Cerebellar cortex (tissue), 1 donor: ENCODE results near the gene ZNF354B.
"Not testable (repeated sequence)": the region's sequence is repeated elsewhere in the genome, so short reads cannot be mapped to it uniquely, and the experiment has no call there.

ENCODE experiments used
- DNase-seq: peaks from one replicate; pipeline ENCODE4 v3.0.0-alpha.2; 2015; ENCODE audit warnings: low spot score

ZNF354B gene

DNA sequence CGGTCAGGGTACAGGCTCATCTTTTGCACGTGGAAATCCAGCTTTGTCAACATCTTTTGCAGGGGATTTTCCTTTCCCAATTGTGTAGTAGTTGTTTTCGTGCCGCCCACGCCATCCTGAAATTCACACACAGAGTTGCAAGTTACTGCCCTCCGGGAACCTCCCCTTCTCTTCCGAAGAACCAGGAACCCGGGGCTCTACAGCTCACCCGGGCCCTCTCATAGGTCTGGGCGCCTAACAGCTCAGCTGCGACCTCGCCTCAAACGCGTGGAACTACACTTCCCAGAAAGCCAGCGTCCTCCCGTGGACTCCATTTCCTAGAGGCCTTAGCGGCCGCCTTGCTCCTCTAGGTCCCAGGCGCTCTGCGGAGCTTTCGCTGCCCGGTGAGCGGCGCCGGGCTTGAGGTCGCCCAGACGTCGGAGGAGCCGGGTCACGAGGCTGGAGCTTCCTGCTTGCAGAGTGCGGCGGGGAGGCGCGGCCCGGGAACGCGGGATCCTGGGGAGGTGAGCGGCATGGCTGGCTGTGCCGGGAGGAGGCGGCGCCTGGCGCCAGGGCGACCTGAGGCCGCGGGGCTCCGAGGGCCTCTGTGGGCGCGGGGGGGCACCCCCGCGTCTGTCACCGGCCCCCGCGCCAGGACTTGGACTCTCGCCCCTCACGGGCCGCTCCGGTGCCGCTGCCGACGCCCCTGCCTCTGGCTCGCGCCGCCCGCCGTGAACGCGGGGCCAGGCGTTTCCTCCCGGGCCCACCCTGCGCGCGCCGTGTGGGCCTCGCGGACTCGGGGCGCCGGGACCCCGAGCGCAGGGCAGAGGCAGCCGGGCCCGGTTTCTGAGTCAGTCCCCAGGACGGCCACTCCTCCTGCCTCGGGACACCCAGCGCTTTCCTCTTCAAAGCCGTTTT lies at the start of gene ZNF354B:
Gene ZNF354B (plus strand): TSS at position 329 of the 897 bp plus-strand sequence. CDS start 1,095 bp downstream, outside the sequence.
- peak; percentile 97 for DNase-seq

DNA sequence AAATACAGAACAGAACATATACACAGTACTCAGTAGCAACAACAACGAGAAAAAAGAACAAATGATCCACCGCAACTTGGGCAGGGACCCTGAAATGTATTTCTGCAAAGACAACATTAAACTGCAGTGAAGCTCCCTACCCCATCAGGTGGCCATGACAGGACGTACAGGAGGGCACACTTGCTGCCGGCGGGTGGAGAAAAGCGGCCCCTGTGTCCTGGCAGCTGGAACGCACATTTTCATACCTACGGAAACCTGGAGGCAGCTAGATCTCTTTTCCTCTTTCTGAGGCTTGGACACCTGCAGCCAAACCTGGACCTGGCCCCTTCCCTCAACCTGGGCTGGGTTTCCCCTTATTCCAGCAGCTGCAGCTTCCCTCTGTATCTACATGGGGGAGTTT lies 42.2 kb upstream of the ZNF354B start:
- no peak for DNase-seq

DNA sequence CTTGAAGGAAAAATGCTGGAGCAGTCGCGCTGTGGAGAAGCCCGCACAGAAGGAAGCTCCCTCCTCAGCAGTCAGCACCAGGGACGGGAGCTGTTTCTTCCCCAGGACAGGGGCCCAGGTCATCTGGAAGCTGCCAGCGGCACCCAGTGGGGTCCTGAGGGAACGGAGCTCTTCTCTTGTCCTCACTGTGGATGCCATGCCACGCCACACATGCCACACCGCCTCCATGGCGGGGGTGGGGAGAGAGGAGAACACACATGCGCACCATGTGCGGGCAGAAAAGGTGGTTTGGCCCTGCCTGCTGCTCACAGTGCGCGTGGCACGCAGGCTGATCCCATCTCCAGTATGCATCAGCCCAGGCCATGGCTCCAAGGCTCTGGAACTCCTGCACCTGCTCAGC lies 41.7 kb upstream of the ZNF354B start:
- no peak for DNase-seq

DNA sequence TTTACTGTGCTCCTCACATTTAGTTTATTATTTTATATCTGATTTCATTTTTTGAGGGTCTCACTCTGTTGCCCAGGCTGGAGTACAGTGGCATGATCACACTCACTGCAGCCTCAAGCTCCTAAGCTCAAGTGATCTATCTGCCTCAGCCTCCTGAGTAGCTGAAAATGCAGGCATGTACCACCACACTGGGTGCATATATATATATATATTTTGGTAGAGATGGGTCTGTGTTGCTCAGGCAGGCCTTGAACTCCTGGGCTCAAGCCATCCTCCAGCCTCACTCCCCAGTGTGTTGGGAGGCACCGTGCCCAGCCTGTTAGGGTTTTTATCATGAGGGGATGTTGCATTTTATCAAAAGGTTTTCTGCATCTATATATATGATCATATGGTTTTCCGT lies 39.8 kb upstream of the ZNF354B start:
- DNase-seq, result no peak

DNA sequence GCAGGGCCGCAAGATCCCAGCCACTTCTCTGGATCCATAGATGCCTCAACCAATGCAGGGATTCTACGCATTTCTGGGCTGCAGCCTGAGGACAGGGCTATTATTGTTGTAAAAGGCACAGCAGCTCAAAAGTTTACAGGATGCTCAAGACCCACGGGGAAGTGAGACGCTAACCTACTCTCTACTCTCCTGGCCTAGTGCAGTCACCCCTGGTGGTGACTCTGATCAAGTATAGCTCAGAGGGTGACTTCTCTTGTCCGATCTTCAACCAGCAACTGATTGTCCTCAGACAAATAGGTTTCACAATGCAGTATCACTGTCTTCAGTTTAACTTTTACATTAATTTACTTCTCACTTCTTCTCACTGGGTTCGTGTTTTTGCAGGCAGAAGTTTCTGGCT lies 34.3 kb upstream of the ZNF354B start:
- no peak for DNase-seq

DNA sequence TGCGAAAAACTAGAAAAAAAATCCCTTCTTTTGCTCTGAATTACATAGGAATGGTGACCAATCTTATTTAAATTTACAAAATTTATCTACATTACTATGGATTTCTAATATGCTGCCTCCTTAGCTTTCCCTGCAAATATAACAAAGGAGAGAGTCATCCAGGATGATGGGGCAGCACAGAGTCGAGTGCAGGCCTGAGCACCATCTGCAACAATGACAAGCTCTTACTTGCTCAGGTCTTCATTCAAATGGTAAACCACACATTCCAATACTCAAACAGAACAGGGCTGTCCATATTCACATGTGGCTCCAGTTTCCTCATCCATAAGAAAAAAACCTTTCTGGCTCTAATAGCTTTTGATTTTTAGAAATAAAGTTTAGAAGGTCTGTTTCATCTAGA lies 33.5 kb upstream of the ZNF354B start:
- no peak for DNase-seq

DNA sequence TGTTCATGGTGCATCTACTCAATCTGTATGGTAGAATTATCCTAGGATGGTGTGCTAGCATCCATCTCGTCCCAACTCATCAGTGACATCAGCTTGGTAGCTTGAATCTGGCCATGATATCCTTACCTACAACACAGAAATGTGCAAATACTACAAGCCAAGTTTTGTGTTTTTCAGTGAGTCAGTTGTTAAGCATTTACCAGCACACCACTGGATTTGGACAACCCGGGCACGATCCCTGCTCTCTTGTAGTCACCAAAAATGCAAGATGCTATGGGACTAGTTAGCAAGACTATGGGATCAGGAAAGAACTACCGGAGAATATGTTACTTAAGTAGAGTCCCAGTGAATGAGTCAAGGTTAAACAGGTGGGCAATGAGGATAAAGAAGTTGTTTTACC lies 32.1 kb upstream of the ZNF354B start:
- no peak for DNase-seq

DNA sequence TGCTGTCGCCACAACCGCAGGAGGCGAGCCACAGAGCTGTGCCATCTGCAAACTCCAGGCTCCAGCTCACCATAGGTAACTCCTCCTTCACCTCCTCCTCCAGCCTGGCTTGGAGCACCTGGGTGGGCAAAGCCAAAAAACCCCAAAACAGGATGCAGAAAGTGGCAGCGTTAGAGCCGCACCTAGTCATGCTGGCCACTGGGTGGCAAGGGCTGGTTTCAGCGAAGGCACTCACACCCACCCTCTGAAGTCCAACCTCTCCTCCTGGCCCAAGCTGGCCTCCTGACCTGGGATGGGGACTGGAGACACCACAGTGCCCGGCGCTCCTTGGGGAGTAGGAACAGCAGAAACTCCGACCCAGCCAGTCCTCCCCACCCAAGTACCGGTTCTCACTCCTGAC lies 28.7 kb upstream of the ZNF354B start:
- no peak for DNase-seq

DNA sequence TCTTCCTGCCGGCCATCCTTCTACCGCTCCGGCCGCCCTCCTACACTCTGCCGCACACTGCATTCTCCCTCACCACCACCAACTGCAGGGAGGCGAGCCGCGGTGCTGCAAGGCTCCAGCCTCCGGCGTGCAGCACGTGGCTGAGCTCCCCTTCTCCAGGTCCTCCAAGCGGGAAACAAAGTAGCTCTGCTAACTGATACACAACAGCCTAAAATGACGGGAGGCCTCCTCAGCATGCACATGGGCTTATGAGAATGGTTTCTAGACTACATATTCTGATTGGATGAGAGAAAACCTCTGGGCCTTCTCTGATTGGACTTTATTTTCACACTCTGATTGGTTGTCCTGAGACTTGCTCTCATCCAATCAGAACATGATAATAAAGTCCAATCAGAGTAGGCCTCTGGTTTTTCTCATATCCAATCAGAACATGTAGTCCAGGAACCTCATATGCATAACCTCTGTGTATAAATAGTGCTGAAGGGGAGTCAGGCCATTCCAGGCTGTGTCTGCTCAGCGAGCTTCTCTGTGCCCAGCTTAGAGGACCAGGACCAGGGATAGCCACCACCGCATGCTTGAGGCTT lies 27.0 kb upstream of the ZNF354B start:
- DNase-seq, result no peak

DNA sequence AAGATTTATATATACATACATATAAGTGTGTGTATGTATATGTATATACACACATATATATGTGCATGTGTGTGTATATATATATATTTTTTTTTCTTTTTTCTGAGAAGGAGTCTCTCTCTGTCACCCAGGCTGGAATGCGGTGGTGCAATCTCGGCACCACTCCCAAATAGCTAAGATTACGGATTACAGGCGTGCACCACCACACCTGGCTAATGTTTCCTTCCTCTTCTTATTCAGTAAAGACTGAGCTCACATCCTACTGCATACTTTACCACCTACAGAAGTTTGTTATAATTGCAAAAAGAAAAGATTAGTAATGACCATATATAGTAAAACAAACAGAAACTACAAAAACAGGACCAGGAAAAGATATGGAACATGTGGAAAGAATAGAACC lies 23.1 kb upstream of the ZNF354B start:
- no peak for DNase-seq

DNA sequence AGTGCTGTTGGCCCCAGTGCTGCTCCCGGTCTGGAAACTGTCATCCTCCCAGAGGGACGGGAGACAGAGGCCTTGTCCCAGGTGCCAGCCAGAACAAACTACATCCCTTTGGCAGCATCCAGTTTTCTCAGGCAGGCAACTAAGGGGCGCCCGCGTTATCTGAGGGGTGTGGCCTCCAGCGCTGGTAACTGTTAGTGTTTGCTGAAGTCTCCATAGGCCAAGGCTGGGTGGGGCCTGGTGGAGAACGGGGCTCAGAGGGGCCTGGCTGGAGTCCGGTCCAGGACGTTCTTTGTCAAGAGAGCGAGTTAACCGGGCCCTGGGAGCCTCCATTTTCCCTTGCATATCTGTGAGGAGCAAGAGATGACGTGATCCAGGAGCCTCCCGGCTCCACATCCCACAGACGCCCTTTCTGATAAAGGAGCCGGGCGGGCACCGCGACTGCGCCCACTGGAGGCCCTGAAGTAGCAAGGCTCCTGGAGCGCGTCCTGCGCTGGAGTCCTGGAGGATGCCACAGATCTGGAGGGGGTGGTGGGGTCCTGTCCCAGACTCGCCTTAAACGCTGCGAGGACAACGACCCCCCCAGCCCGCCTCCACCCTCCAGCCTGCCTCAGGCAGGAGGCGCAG lies 20.9 kb upstream of the ZNF354B start:
- DNase-seq, result not testable (repeated sequence)

DNA sequence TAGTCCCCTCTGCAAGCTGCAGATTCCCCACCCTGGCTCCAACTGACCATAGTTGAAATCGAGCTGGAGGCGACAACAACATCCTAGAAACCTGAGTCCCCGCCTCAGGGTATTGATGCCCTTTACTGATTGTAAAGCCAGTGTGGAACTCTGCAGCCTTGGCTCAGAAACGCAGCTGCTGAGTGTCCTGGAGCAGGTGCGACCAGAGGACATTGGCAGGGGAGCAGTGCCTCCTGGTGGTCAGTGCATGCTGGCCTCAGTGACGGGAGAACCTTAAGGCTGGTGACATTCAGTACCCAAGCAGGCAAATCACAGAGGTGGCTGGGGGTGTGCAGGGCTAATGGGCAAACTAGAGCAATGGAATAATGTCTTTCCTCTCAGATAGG lies 20.4 kb upstream of the ZNF354B start:
- DNase-seq, result no peak

DNA sequence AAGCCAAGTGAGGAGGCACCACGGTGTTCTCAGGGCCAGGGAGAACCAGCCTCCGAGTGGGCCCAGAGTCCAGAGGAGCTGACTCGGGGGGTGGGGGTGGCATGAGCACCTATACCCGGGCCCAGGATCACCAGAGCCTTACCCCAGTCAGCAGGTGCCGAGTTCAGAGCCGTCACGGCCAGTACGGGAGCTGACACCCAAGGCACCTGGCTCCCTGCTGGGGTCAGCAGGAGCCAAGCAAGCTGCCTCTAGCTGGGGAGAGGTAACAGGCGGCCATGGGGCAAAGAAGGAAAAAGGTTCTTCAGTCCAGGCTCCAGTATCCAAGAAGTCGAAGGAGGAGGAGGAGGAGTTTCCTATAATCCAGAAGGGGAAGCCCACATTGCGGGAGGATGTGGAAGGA lies 19.4 kb upstream of the ZNF354B start:
- not testable (repeated sequence) for DNase-seq

DNA sequence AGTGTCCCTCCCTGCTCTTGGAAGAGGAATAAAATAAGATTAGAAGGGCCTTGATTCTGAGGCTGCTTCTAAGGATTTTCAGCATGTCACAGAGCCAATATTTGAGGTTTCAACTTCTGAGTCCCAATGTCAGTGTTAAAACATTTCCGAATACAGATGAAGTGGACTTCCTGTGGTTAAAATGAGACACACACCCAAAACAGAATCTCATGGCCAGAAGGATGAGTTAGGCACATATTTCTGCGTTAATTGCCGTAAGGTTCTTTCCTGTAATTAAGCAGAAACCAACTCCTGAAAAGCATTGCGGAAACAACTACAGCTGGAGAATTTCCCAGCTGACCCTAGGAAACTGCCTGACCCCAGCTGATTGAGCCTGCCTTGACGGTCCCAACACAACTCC lies 10.4 kb upstream of the ZNF354B start:
- no peak for DNase-seq

DNA sequence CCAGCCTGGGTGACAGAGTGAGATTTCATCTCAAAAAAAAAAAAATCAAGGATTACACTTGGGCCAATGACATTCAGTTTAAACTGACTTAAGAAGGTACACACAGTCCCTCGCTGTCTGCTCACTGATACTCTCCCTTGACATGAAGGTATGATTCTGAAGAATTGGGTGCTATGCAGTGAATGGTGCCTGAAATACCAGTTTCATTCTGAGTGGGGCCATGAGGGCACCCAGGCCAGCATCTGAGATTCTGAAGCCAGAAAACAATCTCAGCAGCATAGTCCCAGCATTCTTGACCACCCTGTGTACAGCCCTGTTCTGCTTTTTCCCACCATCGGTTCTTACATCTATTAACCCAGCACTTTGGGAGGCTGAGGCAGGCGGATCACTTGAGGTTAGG lies 7.8 kb upstream of the ZNF354B start:
- DNase-seq, result no peak

DNA sequence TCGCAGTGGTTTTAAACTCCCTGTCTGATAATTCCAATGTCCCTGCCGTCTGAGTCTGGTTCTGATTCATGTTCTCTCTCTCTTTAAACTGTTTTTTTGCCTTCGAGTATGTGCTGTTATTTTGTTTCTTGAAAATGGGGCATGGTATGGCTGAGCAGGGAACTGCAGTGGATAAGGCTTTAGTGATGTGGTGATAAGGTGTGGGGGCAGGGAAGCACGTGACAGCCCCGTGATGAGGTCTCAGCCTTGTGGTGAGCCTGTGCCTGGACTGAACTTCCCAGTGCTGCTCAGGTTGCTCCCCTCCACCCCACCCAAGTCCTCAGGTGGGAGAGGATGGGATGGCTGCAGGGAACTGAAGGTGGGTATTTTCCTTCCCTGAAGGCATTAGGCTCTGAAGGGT lies 5.5 kb upstream of the ZNF354B start:
- DNase-seq, result no peak

DNA sequence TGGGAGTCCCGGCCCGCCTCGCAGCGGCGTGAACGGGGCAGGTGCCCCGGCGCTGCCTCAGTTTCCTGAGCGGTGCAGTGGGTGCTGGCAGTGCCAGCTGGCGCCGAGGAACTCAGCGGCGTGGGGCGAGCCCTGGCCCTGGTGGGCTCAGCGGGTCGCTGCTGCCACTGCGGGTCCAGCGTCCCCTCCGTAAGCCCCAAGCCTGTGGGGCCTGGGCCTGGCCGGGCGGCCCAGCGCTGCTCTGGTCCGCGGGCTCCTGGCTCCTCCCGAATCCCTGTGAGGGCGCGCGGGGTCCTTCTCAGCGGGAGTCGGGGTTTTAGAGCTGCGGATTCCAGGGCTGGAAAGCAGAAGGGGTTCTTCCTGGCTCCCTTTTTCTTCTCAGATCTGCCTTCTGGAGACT lies 862 bp downstream of the ZNF354B start:
- DNase-seq, result not testable (repeated sequence)

DNA sequence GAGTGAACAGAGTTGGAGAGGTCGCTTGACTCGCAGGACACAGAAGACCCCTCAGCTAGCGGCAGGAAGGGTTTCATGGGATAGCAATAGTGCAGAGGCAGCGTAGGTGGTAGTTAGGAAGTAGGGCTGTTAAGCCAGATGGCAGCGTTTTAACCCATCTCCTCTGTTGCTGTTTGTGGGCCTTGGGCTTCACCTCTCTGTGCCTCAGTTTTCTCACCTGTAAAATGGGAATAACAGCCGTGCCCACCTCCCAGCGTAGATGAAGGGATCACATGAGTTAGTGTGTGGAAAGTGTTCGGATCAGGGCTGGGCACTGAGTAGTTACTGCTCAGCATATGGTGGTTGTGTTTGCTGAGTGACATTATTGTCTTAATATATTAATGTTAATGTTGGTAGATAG lies 1.9 kb downstream of the ZNF354B start:
- DNase-seq, result no peak

DNA sequence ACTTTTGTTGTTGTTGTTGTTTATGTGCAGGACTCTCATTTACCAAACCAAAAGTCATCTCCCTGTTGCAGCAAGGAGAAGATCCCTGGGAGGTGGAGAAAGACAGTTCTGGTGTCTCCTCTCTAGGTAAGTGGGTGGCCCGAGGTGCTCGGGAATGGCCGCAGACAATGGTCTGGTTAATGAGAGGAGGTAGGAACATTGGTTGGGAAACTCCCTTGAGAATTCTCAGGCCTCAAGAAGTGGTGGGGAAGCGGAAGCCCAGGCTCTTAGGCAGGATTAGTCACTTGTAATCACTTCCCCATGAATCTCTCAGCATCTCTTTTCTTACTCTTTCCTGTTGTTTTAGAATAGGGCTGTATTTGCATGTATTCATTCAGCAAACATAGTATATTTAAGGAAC lies 7.2 kb downstream of the ZNF354B start:
- DNase-seq, result no peak

DNA sequence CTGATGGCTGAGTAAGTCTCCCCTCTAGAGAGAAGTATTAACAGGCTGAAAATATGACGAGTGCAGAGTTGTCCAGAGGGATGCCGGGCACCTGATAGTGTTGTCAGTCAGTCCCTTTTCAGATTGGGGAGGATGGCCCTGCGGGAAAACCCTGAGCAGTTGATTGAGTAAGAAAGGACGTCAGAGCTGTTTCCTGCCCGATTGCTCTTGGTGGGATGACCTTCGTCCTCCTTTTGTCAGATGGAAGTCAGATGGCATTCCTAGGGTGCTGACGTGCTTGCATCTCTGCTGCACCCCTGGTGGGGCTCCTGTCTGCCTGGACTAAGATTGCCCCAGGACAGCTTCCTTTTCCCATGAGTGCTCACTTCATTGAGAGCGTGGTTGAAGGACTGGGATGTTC lies 9.8 kb downstream of the ZNF354B start:
- DNase-seq, result no peak

DNA sequence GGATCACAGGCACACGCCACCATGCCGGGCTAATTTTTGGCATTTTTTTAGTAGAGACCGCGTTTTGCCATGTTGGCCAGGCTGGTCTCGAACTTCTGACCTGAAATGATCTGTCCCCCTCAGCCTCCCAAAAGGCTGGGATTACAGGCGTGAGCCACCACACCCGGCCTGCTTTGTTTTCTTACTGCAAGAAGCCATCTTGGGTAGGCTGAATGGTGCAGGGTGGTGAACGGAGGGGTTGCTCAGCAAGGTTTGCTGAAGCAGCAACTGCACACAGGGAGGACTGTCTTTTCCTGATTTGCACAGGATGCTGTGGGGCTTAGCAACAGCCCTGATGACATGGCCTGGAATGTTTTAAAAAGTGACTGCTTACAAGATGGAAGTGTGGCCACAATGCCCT lies 10.7 kb downstream of the ZNF354B start:
- DNase-seq, result no peak

DNA sequence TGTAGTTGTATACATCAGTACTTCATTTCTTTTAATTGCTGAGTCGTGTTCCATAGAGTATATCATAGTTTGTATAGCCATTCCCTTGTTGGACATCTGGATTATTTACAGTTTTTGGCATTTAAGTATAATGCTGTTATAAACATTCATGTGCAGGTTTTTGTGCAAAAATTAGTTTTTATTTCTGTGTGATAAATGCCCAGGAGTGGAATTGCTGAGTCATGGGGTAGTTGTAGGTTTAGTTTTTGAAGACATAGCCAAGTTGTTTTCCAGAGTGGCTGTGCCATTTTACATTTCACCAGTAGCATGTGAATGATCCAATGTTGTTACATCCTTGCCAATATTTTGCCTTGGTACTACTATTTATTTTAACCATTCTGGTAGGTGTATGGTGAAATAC lies 12.5 kb downstream of the ZNF354B start:
- no peak for DNase-seq

DNA sequence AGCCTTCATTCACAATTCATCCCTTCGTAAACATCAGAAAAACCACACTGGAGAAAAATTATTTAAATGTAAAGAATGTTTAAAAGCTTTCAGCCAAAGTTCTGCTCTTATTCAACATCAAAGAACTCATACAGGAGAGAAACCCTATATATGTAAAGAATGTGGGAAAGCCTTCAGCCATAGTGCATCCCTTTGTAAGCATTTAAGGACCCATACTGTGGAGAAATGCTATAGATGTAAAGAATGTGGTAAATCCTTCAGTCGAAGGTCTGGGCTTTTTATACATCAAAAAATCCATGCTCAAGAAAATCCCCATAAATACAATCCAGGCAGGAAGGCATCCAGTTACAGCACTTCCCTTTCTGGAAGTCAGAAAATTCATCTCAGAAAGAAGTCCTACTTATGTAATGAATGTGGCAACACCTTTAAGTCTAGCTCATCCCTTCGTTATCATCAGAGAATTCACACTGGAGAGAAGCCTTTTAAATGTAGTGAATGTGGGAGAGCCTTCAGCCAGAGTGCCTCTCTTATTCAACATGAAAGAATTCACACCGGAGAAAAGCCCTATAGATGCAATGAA lies 23.5 kb downstream of the ZNF354B start:
- DNase-seq, result not testable (repeated sequence)
